Mucosa of rectum (tissue), 2 donors: ENCODE data around the gene PDE5A.
A peak's percentile ranks its signal among the peaks of the same experiment; 100 is the strongest.

Source experiments
- H3K27ac ChIP-seq, 2 donors: one replicate each; pipeline ENCODE4 v1.7.0; 2013; ENCODE audit warnings: inconsistent platforms in 2 of 2, low read depth in 2 of 2, low read length in 2 of 2
- H3K27me3 ChIP-seq, 2 donors: one replicate each; pipeline ENCODE4 v1.7.0; 2013; ENCODE audit warnings: low read length in 2 of 2; ENCODE audit not compliant: control insufficient read depth in 2 of 2, insufficient read depth in 2 of 2
- H3K36me3 ChIP-seq, 2 donors: one replicate each; pipeline ENCODE4 v1.7.0; 2013; ENCODE audit warnings: low read length in 2 of 2; ENCODE audit not compliant: control insufficient read depth in 2 of 2, insufficient read depth in 2 of 2
- H3K4me1 ChIP-seq, 2 donors: one replicate each; pipeline ENCODE4 v1.7.0; 2013; ENCODE audit warnings: low read length in 2 of 2, mild to moderate bottlenecking in 1 of 2; ENCODE audit not compliant: control insufficient read depth in 2 of 2, insufficient read depth in 2 of 2
- H3K4me3 ChIP-seq, 2 donors: one replicate each; pipeline ENCODE4 v1.7.0; 2013; ENCODE audit warnings: low read length in 2 of 2
- H3K9ac ChIP-seq, 2 donors: one replicate each; pipeline ENCODE4 v1.7.0; 2013; ENCODE audit warnings: low read length in 2 of 2, low read depth in 1 of 2, mild to moderate bottlenecking in 1 of 2
- H3K9me3 ChIP-seq, 2 donors: one replicate each; pipeline ENCODE4 v1.7.0; 2013; ENCODE audit warnings: low read length in 2 of 2; ENCODE audit not compliant: control insufficient read depth in 2 of 2
- donor health status: healthy.
- donor health status: Normal muscosa, but diverticular disease.

Gene PDE5A

GRCh38 chr4:119626420-119626819 lies 2.2 kb downstream of the PDE5A start:
- Histone ChIP-seq H3K9me3 (no peaks in the 10 kb centered on the region), H3K27me3 (no peaks in the 10 kb centered on the region), H3K27ac (peak overlapping the region; percentile 90 to 94), H3K36me3 (peaks cover 0 to 3% of the 10 kb centered on the region in 2 donors), H3K9ac (peak overlapping the region; percentile 86 to 94), H3K4me1 (peaks cover 9 to 24% of the 10 kb centered on the region in 2 donors), H3K4me3 (peak overlapping the region; percentile 93 to 98)

GRCh38 chr4:119625761-119626160 lies 2.8 kb downstream of the PDE5A start:
- H3K27me3 ChIP-seq, result no peaks in the 10 kb centered on the region
- H3K9me3 ChIP-seq, result no peaks in the 10 kb centered on the region
- peaks cover 9 to 24% of the 10 kb centered on the region in 2 donors for H3K4me1 ChIP-seq
- peak overlapping the region; percentile 93 to 98 for H3K4me3 ChIP-seq
- H3K9ac ChIP-seq, result no peak overlapping the region
- peaks cover 0 to 3% of the 10 kb centered on the region in 2 donors for H3K36me3 ChIP-seq
- peak overlapping the region; percentile 90 to 94 for H3K27ac ChIP-seq

GRCh38 chr4:119624356-119624755 lies 4.2 kb downstream of the PDE5A start:
- no peak overlapping the region for H3K9ac ChIP-seq
- H3K4me1 ChIP-seq, result peaks cover 8 to 21% of the 10 kb centered on the region in 2 donors
- H3K36me3 ChIP-seq, result peaks cover 0 to 3% of the 10 kb centered on the region in 2 donors
- H3K4me3 ChIP-seq, result peak overlapping the region; percentile 10 to 93
- H3K27ac ChIP-seq, result peak overlapping the region; percentile 28 to 54
- no peaks in the 10 kb centered on the region for H3K9me3 ChIP-seq
- no peaks in the 10 kb centered on the region for H3K27me3 ChIP-seq

- Histone ChIP-seq H3K4me1 (peaks cover 4 to 16% of the 10 kb centered on the region in 2 donors), H3K27ac (no peak overlapping the region), H3K9ac (peak overlapping the region in 1 of 2 donors; percentile 27)
These were observed 5.6 kb downstream of the PDE5A start for GRCh38 chr4:119623025-119623424.

GRCh38 chr4:119615068-119615719 lies 13.4 kb downstream of the PDE5A start:
- H3K9ac ChIP-seq, result no peak overlapping the region
- H3K9me3 ChIP-seq, result no peaks in the 10 kb centered on the region
- no peaks in the 10 kb centered on the region for H3K36me3 ChIP-seq
- H3K27me3 ChIP-seq, result no peaks in the 10 kb centered on the region
- no peak overlapping the region for H3K27ac ChIP-seq
- H3K4me1 ChIP-seq, result no peaks in the 10 kb centered on the region
- H3K4me3 ChIP-seq, result no peak overlapping the region

More at GRCh38 chr4:119623025-119623424, 5.6 kb downstream of the PDE5A start:
- H3K9me3 ChIP-seq, result no peaks in the 10 kb centered on the region
- peaks cover 0 to 3% of the 10 kb centered on the region in 2 donors for H3K36me3 ChIP-seq
- H3K4me3 ChIP-seq, result peak overlapping the region in 1 of 2 donors; percentile 17
- H3K27me3 ChIP-seq, result no peaks in the 10 kb centered on the region

- Histone ChIP-seq H3K27me3 (no peaks in the 10 kb centered on the region), H3K36me3 (peaks cover 3 to 6% of the 10 kb centered on the region in 2 donors), H3K9me3 (no peaks in the 10 kb centered on the region), H3K27ac (no peak overlapping the region), H3K4me3 (no peak overlapping the region), H3K9ac (no peak overlapping the region), H3K4me1 (no peaks in the 10 kb centered on the region)
These were observed 24.3 kb downstream of the PDE5A start for GRCh38 chr4:119604266-119604665.

- Histone ChIP-seq H3K27me3 (no peaks in the 10 kb centered on the region), H3K4me3 (no peak overlapping the region), H3K9ac (no peak overlapping the region), H3K27ac (no peak overlapping the region), H3K9me3 (no peaks in the 10 kb centered on the region), H3K4me1 (no peaks in the 10 kb centered on the region), H3K36me3 (peaks cover 3 to 6% of the 10 kb centered on the region in 2 donors)
These were observed 26.2 kb downstream of the PDE5A start for GRCh38 chr4:119602366-119602765.

- Histone ChIP-seq H3K9me3 (no peaks in the 10 kb centered on the region), H3K27me3 (no peaks in the 10 kb centered on the region), H3K27ac (no peak overlapping the region), H3K9ac (no peak overlapping the region), H3K4me3 (no peak overlapping the region), H3K4me1 (no peaks in the 10 kb centered on the region), H3K36me3 (peaks cover 3 to 8% of the 10 kb centered on the region in 2 donors)
These were observed 30.1 kb downstream of the PDE5A start for GRCh38 chr4:119598521-119598920.

GRCh38 chr4:119597377-119597776 lies 31.2 kb downstream of the PDE5A start:
- H3K4me1 ChIP-seq, result no peaks in the 10 kb centered on the region
- H3K4me3 ChIP-seq, result no peak overlapping the region
- no peak overlapping the region for H3K27ac ChIP-seq
- H3K27me3 ChIP-seq, result no peaks in the 10 kb centered on the region
- no peak overlapping the region for H3K9ac ChIP-seq
- peaks cover 6 to 8% of the 10 kb centered on the region in 2 donors for H3K36me3 ChIP-seq
- no peaks in the 10 kb centered on the region for H3K9me3 ChIP-seq

GRCh38 chr4:119593698-119594097 lies 34.9 kb downstream of the PDE5A start:
- no peaks in the 10 kb centered on the region for H3K27me3 ChIP-seq
- H3K4me1 ChIP-seq, result no peaks in the 10 kb centered on the region
- no peak overlapping the region for H3K4me3 ChIP-seq
- no peak overlapping the region for H3K27ac ChIP-seq
- no peaks in the 10 kb centered on the region for H3K9me3 ChIP-seq
- H3K9ac ChIP-seq, result no peak overlapping the region
- peaks cover 6 to 8% of the 10 kb centered on the region in 2 donors for H3K36me3 ChIP-seq
